GM18526 (cell line): Measurements from ENCODE around the gene FNDC1.

Experiments used
- POLR2A ChIP-seq: IDR thresholded peaks from 3 replicates; pipeline ENCODE4 v1.6.1; 2011; ENCODE audit not compliant: insufficient read length; ENCODE audit errors: extremely low read depth

The FNDC1 gene

DNA sequence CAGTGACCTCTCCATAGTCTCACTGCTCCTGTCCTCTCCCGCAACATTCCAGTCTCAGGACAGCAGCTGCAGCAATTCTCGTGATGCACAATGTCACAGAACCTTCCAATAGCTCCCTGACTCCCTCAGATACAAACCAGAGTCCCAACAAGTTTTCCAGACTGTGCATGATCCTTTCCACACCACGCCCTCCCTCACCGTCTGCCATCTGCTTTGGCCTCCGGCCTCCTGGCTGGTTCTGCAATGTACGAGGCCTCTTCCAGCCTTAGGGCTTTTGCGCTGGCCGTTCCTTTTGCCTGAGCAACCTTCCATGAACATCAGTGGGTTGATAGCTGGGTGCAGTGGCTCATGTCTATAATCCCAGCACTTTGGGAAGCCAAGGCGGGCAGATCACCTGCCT, 9.6 kb downstream of the FNDC1 start:
- no peak for TF ChIP-seq POLR2A

DNA sequence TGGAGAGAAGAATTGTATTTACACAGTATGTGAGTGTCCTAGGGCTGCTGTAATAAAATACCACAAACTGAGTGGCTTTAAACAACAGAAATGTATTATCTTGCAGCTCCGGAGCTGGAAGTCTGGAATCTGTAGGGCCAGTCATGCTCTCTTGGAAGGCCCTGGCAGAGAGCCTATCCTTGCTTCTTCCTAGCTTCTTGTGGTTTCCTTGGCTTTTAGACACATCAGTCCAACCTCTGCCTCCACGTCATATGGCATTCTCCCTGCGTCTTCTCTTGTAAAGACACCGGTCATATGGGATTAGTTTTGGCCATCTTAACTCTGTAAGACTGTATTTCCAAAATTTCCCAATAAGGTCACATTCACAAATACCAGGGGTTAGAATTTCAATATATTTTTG, 10.8 kb downstream of the FNDC1 start:
- no peak for TF ChIP-seq POLR2A

DNA sequence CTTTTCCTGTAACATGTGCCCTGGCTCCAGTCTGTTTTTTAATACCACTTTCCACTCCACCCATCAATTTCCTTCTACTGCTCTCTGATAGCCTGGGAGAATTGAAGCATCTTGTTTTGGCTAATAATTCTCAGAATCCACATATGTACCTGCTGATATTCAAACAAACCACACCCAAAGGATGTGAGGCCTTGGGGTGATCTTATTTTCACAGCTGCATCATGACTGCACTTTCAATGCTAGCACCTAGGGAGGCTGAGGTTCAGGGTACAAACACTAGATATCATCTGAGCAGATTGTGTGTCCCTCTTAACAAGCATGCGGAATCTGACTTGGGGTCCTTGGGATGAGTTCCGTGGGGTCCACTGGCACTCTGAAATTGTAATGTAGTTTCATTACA, 12.7 kb downstream of the FNDC1 start:
- no peak for TF ChIP-seq POLR2A

DNA sequence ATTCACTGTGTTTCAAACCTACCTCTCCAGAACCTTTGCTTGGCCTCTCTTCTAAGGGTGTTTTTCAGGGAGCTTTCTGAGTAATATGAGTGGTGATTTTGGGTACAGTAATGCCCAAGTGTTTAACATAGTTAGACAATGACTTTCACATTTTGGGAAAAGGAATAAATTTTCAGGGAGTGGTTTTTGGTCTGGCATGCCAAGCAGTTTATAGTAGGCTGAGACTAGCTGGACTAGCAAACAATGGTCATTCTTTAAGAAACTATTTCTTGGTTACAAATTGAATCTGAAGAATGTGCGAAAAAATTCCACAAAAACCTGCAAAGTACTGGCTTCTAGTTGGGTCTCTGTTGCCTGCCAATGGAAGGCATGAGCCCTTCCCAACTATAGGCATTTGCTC, 15.4 kb downstream of the FNDC1 start:
- no peak for TF ChIP-seq POLR2A

DNA sequence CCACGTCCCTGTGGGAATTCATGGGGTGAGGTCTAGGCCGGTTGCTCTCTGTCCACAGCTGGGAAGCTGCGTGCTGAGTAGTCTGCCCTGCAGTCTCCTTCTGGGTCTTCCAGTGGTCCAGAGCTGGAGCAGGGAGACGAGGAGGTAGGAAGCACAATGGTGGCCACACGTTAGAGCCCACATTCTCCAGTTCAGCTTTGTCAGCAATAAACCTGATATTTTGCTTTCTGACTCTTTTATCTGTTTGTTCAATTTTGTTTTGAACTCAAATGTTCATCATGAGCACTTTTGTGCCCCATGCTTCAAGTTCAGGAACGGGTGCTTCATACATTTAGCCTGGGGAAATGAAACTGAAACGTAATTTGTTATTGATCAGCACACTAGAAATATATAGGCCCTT, 21.3 kb downstream of the FNDC1 start:
- TF ChIP-seq POLR2A = no peak

DNA sequence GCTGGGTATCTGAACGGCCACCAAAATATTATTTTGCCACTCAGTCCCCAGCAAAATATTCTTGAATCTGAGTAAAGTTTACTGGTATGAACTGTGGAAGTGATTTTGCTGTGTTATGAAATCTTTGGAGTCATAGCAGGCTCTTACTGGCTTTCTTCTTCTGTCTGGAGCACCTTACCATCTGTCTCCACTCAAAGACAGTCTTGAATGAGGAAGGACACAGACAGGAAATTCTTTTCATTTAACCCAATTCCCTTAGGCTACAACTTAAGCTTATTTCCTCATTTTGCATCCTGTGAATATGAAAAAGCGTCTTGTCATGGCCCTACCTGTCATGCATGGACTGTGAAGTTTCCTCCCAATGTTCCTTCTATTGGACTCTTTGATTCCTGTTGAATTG, 24.7 kb downstream of the FNDC1 start:
- TF ChIP-seq POLR2A = no peak

DNA sequence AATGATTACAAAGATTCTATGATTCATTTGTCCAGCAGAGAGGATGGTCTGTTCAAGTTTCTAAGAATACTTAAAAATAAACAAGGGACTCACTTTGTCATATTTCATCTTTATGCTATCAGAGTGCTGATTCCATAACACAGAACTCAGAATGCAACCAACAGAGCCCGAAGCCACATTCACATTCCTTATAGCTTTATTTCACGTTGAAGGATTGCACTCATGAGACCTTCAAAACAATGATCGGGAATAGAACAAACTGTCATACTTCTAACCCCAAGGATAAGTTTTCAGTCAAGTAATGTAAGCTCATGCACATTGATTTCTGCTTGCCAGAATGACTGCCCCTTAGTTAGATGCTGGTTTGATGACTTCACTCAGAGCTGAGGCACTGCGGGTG, 25.2 kb downstream of the FNDC1 start:
- no peak for TF ChIP-seq POLR2A

DNA sequence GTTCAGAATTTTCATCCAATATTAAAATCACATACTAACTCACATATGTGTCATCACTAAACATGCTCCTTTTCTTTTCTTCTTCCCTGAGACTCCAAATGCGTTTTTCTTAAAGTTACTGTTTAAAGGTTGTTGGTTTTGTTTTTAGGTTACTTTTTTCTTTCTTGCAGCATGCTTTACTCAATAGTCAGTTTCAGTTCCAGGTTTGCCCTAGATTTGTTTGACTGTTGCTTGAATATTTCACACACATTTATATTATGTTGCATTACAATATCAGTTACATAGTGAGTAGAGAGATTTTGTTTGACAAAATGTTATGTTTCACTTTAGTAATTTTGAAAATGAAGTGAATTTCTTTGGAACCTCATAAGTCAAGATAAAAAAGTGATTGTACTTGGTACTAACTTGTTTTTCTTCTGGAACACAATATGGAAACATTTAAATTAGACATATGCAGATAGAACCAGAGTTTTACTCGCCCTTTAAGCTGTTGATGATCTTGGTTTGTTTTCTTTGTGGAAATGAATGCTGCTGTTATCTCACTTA, 27.3 kb downstream of the FNDC1 start:
- no peak for TF ChIP-seq POLR2A

DNA sequence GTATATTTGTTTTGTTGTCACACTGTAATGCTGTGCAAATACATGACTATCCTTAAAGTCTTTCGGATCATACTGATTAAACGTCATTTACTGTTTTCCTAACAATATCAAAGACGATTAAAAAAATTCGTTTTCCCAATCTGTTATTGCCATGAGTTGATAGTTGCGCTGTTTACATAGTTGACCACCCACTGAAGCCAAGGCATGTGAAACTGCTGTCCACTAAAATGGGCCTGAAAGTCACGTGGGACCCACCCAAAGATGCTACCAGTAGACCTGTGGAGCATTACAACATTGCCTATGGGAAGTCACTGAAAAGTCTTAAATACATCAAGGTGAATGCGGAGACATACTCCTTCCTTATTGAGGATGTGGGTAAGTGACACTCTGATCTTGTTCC, 28.1 kb downstream of the FNDC1 start:
- no peak for TF ChIP-seq POLR2A

DNA sequence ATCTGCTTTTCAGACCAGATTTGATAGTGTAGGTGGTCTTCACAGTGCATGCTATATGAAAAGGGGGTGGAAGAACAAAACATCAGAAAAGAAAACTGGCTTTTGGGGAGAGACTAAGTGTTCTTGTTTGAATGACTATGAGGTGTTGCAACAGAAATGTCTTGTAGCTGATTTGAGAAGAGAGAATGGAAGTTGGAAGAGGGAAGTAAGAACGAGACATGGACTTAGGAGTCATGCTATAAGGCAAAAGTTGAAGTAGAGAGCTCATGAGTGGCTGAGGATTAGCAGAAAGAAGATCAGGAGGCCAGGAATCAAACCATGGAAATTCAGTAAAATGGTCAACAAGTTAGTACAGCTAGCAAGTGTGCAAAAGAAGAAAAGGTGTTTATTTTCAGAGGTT, 32.1 kb downstream of the FNDC1 start:
- no peak for TF ChIP-seq POLR2A

DNA sequence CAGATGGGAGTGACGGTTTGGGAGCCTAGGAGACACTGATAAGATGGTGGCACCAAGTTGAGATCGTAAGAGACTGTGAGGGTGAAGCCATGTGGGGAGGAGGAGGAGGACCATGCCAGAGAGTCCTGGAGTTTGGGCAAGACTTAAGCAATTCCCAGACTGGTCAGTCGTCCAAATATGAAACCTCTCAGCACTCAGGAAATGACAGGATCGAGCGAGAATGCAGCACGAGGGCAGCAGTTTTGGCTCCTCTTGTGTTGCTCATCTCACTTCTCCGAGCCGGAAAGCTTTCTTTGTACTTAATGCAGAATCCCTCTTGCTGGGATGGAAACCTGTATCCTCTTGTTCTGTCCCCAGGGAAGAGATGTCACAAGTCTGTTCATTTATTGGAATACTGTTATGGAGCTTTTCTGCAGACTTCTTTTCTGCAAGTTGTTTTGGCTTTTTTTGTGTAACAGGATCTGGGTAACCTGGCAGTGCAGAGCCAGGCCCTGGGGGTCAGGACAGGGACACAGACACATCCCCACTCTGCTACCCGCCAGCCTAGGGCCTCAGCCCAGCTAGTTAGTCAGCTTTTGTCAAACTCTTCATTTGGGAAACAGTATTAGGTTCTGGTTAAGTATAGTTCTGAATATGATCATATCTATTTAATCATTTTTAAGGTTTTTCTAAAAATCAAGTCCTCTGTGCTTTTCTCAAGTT, 34.3 kb downstream of the FNDC1 start:
- TF ChIP-seq POLR2A = no peak

DNA sequence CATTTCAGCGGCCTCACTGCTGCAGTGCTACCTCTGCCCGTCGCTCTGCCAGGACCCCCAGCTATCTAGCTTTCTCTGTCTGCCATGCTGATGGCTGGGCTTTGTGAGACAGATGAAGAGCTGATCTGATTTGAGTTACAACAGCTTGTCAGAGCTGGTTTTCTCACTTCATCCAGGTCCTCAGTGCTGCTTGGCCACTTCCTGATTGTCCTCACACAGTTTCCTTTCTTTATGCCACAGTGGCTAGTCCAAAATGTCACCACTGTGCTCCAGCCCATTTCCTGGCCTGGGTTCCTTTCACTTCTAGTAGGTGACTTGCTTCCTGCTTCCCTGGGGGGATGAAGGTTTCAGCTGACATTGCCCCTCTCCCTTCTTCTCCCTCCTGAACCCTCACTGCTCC, 35.4 kb downstream of the FNDC1 start:
- TF ChIP-seq POLR2A = no peak

DNA sequence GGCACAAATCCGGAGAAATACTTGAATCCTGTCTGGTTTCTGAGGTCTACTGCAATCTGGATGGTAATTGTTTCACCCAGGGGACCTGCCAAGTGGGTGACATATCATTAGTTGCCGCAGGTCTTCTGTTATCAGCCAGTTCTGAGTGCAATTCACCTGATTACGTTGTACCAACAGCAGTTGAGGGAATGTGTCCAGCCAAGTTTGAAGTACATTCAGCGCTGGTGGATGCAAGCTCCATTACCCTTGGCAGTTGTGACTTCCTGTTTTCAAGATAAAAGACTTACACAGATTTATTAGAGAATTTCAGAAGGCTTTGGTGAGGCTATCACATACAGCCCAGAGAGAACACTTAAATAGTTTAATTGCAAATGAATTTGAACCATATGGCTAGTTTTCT, 42.8 kb downstream of the FNDC1 start:
- TF ChIP-seq POLR2A = no peak

DNA sequence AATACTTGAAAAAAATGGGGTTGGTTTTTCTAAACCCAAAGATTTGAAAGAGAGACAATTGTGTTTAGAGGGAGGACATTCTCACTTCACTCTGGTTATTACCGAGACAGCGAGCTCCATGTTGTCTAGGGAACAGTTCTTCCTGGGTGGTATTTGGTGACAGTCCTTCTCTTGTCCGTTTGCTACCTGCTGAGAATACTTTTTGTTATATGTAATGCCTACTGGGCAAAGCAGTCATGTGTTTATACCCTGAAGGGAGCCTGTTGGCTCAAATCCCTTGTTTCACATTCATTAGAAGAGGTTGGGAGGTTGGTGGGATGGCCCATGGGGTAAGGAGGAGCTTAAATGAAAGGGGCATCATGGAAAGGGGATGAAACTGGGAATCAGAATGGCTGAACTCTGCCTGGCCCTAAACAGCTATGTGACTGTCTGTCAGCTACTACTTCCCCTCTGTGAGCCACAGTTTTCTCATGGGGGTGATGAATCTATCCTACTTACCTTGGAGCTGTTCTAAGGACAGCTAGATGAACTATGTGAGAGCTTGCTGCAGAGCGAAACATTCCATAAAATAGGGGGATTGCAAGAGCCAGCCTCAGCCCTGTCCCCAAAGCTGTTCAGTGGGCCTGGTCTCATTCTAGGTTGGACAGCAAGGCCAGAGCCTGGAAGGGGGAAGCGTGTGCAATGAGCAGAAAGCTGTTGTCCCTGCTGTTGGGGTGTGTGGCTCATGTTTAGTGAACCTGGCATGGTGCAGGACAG, 43.5 kb downstream of the FNDC1 start:
- TF ChIP-seq POLR2A = no peak

DNA sequence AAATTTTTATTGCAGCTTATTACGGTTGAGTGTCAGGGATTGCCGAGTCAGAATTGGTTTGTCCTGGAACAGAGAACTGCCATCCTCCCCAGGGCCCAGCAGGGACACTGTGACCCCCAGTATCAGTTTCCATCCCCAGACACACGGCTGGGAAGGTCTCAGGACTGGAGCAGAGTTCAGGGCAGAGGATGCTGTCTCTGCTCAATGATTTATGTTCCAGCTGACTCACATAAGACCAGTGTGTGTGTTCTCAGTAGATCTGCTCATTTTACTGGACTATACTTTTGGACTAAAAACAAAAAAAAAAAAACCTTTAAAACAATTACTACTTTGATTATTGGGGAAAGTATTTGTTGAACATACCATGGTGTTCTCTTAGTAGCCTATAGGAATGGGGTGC, 44.2 kb downstream of the FNDC1 start:
- no peak for TF ChIP-seq POLR2A

DNA sequence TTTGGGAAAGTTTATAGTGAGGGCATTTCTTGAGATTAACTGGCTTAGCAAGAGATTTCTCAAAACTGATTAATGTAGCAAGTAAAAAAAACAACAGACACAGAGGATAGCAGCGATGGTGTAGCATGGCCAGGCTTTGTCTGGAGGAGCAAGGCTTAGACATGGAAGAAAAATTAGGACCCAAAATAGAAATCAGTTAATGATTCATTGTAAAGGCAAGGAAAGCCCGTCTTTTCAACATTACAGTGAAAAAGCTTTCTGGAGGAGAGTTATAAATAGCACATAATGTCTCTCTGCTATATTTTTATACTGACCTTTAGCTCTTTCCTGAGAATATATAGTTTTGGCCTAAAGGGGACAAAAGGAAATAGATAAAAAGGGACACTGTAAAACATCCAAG, 45.1 kb downstream of the FNDC1 start:
- TF ChIP-seq POLR2A = no peak
